ENCODE measurements around the gene CHD9. TPM values are rescaled to one million over a fixed set of nuclear protein-coding genes. Genes with fewer than 3 reads are reported as not detected.
A peak's percentile ranks its signal among the peaks of the same experiment; 100 is the strongest.

CHD9 gene
- total RNA-seq, 3 donors from 2014 or later, result 65.4 to 95.9 (median 86.6) TPM

DNA sequence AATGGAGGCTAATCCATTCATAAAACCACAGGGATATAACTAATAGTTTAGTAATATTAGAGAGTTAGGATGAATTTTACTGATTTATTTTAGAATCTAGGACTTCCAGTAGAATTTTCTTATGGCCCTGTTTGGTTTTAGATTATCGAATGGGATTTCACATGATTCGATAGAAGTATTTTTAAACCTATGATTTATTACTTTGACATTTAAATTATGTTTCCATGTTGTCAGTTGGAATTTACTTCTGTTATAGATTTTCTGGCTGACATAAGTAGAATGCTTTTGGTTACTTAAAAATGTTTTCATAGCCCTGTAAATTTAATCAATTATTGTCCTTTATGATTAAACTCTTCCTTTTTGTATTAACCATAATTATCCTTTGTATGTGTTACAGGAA, 158.8 kb downstream of the CHD9 start:
- no peak for ATAC-seq
- no peaks in the 10 kb centered on the region for H3K36me3 ChIP-seq (ENCODE audit: low read depth)
- no peak overlapping the region for H3K4me3 ChIP-seq
- DNase-seq, result no peak
- peaks cover 4% of the 10 kb centered on the region for H3K4me1 ChIP-seq (ENCODE audit: low read depth)
- TF ChIP-seq, protein P1, sequence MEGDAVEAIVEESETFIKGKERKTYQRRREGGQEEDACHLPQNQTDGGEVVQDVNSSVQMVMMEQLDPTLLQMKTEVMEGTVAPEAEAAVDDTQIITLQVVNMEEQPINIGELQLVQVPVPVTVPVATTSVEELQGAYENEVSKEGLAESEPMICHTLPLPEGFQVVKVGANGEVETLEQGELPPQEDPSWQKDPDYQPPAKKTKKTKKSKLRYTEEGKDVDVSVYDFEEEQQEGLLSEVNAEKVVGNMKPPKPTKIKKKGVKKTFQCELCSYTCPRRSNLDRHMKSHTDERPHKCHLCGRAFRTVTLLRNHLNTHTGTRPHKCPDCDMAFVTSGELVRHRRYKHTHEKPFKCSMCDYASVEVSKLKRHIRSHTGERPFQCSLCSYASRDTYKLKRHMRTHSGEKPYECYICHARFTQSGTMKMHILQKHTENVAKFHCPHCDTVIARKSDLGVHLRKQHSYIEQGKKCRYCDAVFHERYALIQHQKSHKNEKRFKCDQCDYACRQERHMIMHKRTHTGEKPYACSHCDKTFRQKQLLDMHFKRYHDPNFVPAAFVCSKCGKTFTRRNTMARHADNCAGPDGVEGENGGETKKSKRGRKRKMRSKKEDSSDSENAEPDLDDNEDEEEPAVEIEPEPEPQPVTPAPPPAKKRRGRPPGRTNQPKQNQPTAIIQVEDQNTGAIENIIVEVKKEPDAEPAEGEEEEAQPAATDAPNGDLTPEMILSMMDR (IDR thresholded peaks at IDR 0.05), result no peak
- intact Hi-C loops (cut with DNase I, micrococcal nuclease), result no loop called here
- H3K9me3 ChIP-seq, result no peaks in the 10 kb centered on the region

DNA sequence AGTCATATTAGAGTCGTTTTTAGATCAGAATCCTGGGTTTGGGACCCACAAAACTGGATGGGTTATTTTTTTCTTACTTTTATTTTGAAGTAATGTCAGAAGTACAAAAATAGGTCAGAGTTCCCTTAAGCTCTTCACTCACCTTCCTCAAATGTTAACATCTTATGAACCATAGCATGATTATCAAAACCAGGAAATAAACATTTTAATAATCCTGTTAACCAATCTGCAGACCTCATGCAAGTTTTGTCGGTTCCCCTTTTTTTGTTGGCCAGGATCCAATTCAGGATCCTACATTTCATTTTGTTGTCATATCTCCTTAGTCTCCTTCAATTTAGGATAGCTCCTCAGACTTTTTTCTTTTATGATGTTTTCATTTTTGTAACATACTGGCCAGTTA, 162.0 kb downstream of the CHD9 start:
- DNase-seq (no peak), ATAC-seq (no peak)
- Histone ChIP-seq H3K36me3 (ENCODE audit: low read depth) (no peaks in the 10 kb centered on the region), H3K4me3 (no peak overlapping the region), H3K9me3 (no peaks in the 10 kb centered on the region), H3K4me1 (ENCODE audit: low read depth) (peaks cover 4% of the 10 kb centered on the region)
- intact Hi-C loops (cut with DNase I, micrococcal nuclease), result no loop called here
- TF ChIP-seq, protein P1 (IDR thresholded peaks at IDR 0.05), result no peak

DNA sequence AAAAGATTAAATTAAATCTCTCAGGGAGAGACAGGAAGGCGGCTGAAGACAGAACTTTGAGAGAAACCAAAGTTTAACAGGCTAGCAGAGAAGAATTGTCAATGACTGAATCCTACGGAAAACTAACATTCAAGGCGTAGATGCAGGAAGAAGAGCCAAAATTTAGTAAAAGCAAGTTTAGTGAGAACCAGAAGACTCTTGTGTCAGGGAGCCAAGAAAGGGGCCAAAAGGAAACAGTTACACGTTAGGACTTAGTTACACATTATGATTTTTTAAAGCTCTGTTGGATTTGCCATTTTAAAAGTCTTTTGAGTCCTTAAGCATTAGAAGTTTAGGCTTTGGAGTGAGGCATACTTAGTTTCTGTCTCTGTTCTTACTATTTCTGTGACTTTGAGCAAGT, 164.6 kb downstream of the CHD9 start:
- DNase-seq (no peak), ATAC-seq (no peak)
- Histone ChIP-seq H3K4me1 (ENCODE audit: low read depth) (no peaks in the 10 kb centered on the region), H3K9me3 (no peaks in the 10 kb centered on the region), H3K4me3 (no peak overlapping the region), H3K36me3 (ENCODE audit: low read depth) (no peaks in the 10 kb centered on the region)
- TF ChIP-seq, protein P1 (IDR thresholded peaks at IDR 0.05), result no peak
- intact Hi-C loops (cut with DNase I, micrococcal nuclease), result no loop called here

DNA sequence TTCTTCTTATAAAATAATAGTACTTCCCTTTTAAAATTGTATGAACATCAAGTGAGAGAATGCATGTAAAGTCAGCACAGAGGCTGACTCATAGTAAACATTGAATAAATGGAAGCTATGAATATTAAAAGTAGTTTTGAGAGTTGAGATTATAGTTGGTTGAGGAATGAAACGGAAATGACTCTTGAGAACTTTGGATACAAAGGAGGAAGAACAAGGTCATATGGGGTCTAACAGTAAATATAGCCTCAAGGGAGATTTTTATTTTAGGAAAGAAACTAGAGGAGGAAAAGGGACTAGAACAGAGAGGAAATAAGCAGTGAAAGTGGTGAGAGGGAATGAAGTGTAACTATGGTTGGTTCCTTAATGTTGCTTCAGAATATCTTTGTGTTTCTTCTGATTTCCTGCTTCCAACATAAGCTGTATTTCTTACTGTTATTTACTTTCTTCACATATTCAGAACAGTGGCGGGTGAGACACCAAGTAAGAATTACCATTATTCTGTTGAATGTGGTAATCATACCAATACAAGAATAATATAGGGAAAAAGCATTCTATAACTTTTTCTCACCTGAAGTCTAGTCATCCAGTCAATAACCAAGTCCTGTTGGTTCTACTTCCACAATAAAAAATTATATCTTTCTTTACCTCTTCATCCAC, 165.1 kb downstream of the CHD9 start:
- Histone ChIP-seq H3K4me3 (no peak overlapping the region), H3K4me1 (ENCODE audit: low read depth) (no peaks in the 10 kb centered on the region), H3K9me3 (no peaks in the 10 kb centered on the region), H3K36me3 (ENCODE audit: low read depth) (no peaks in the 10 kb centered on the region)
- intact Hi-C loops (cut with DNase I, micrococcal nuclease), result no loop called here
- TF ChIP-seq, protein P1 (IDR thresholded peaks at IDR 0.05), result no peak
- no peak for DNase-seq
- ATAC-seq, result peak; percentile 61

DNA sequence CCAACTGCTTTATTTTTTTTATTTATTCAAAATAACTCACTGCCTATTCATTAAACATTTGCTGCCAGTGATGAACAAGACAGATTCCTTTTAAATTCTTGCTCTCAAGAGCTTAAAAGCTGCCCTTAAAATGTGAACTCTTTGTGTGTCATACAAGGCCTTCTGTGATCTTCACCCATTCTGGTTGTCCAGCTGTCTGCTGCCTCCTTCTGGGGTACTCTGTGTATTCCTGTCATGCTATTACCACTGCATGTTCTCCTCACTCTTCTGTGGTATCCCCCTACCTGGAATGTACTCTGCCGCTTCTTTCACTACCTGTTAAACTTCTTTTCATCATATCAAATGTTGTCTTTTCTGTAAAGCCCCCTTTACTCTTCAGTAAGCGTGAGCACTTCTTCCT, 165.8 kb downstream of the CHD9 start:
- peak; percentile 45 for ATAC-seq
- Histone ChIP-seq H3K4me1 (ENCODE audit: low read depth) (no peaks in the 10 kb centered on the region), H3K36me3 (ENCODE audit: low read depth) (no peaks in the 10 kb centered on the region), H3K4me3 (no peak overlapping the region), H3K9me3 (no peaks in the 10 kb centered on the region)
- intact Hi-C loops (cut with DNase I, micrococcal nuclease), result no loop called here
- DNase-seq, result peak in 1 of 3 donors; percentile 30
- TF ChIP-seq, protein P1 (IDR thresholded peaks at IDR 0.05), result no peak

Data from mucosa of descending colon (tissue), 3 donors.